ENCODE data around the gene WBP11.

Gene WBP11

DNA sequence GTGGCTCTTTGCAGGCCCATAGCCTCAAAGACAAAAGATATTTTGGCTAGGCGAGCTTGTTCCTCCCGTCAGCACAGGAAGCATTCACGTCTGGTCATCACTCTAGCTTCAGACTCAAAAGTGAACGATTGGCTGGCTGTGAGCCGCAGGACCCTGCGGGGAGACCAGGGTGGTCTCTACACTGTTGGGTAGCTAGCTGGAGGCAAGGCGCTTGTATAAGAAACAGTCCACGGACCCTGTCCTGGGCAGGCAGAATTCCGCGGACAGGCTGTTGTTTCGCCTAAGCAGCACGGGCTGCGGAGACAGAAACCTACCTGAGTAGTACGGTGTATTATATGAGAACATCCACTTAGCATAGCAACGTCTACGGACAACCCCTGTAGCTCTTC, 29.6 kb downstream of the WBP11 start:
- Histone ChIP-seq H3K27me3 (ENCODE audit: low read length) (no peaks in the 10 kb centered on the region), H3K4me3 (ENCODE audit: insufficient read depth, low read length, poor library complexity, severe bottlenecking) (peak overlapping the region; percentile 54), H3F3A (ENCODE audit: insufficient read depth) (peaks cover 43% of the 10 kb centered on the region), H3K36me3 (ENCODE audit: low read length) (no peaks in the 10 kb centered on the region), H4K20me1 (ENCODE audit: low read depth, low read length) (no peaks in the 10 kb centered on the region), H2AFZ (ENCODE audit: low read depth, low read length, severe bottlenecking) (peak overlapping the region; percentile 75), H3K9me3 (ENCODE audit: insufficient read depth, low read length) (no peaks in the 10 kb centered on the region), H3K79me2 (ENCODE audit: insufficient read depth, low read length) (peaks cover 10% of the 10 kb centered on the region), H3K9ac (ENCODE audit: low read length) (peak overlapping the region; percentile 55), H3K4me2 (ENCODE audit: low read depth, low read length, poor library complexity, severe bottlenecking) (peak overlapping the region; percentile 60), H3K9me2 (replicated peaks; ENCODE audit: insufficient read depth, low read length) (no peaks in the 10 kb centered on the region), H3K27ac (ENCODE audit: low read depth, low read length) (peak overlapping the region; percentile 61)
- TF ChIP-seq, protein P1, sequence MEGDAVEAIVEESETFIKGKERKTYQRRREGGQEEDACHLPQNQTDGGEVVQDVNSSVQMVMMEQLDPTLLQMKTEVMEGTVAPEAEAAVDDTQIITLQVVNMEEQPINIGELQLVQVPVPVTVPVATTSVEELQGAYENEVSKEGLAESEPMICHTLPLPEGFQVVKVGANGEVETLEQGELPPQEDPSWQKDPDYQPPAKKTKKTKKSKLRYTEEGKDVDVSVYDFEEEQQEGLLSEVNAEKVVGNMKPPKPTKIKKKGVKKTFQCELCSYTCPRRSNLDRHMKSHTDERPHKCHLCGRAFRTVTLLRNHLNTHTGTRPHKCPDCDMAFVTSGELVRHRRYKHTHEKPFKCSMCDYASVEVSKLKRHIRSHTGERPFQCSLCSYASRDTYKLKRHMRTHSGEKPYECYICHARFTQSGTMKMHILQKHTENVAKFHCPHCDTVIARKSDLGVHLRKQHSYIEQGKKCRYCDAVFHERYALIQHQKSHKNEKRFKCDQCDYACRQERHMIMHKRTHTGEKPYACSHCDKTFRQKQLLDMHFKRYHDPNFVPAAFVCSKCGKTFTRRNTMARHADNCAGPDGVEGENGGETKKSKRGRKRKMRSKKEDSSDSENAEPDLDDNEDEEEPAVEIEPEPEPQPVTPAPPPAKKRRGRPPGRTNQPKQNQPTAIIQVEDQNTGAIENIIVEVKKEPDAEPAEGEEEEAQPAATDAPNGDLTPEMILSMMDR (IDR thresholded peaks at IDR 0.05; ENCODE audit: insufficient read depth, low read length, poor library complexity, severe bottlenecking): no peak
- TF ChIP-seq EZH2phosphoT487 (conservative IDR thresholded peaks at IDR 0.05; ENCODE audit: low read length): no peak

DNA sequence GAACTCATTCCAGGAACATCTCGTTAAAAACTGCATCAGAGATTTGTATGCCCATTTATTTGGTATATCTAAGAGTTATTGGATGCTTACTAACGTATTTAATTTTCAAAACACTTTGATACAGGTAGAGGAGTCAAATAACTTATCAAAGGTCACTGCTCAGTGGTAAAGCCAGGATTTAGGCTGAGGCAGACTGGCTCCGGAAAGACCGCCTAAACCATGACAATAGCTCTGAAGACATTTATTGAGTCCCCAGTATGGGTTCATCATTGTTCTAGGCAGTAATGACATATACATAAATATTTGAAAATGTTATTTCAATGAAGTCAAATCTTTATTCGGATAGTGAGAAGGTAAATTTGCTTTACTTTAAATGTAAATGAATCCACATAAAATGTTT, 30.3 kb downstream of the WBP11 start:
- Histone ChIP-seq H3K36me3 (ENCODE audit: low read length) (0 out of 2 replicates have a peak, but pooled peaks cover 6% of the 10 kb centered on the region), H3K79me2 (ENCODE audit: insufficient read depth, low read length) (peaks cover 18% of the 10 kb centered on the region), H3K9ac (ENCODE audit: low read length) (peak overlapping the region; percentile 55), H2AFZ (ENCODE audit: low read depth, low read length, severe bottlenecking) (no peak overlapping the region), H3K4me3 (ENCODE audit: insufficient read depth, low read length, poor library complexity, severe bottlenecking) (peak overlapping the region; percentile 54), H3K27ac (ENCODE audit: low read depth, low read length) (peak overlapping the region; percentile 61; the same call in 1 of the 2 replicates), H3K4me2 (ENCODE audit: low read depth, low read length, poor library complexity, severe bottlenecking) (peak overlapping the region; percentile 60), H4K20me1 (ENCODE audit: low read depth, low read length) (no peaks in the 10 kb centered on the region), H3F3A (ENCODE audit: insufficient read depth) (peaks cover 50% of the 10 kb centered on the region), H3K27me3 (ENCODE audit: low read length) (no peaks in the 10 kb centered on the region), H3K9me3 (ENCODE audit: insufficient read depth, low read length) (no peaks in the 10 kb centered on the region), H3K9me2 (replicated peaks; ENCODE audit: insufficient read depth, low read length) (no peaks in the 10 kb centered on the region)
- TF ChIP-seq, protein P1 (IDR thresholded peaks at IDR 0.05; ENCODE audit: insufficient read depth, low read length, poor library complexity, severe bottlenecking): no peak
- TF ChIP-seq EZH2phosphoT487 (conservative IDR thresholded peaks at IDR 0.05; ENCODE audit: low read length): no peak

DNA sequence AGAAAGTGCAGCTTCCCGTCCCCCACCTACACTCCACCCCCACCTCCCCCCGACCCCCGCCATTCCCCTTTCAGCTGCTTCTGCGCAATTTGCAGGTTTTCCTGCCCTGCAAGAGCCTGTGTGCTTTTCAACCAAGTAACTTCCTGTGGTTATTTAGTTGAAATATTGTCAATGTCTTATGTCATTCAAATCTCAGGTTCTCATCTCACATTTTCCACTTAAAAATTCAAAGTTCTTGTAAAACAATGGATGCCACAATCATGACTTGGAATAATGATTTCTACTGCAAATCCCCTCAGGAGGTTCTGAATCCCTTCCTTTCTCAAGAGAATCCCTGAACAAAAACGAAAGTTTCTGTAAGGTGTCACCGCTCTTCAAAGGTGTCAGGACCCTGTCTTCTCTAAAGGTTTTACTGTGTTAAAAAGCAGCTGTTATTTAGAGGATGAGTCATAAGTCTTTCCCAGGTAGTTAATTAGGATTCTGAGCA, 31.6 kb downstream of the WBP11 start:
- Histone ChIP-seq H3K79me2 (ENCODE audit: insufficient read depth, low read length) (peaks cover 24% of the 10 kb centered on the region), H3K27ac (ENCODE audit: low read depth, low read length) (peak overlapping the region; percentile 94), H4K20me1 (ENCODE audit: low read depth, low read length) (no peaks in the 10 kb centered on the region), H2AFZ (ENCODE audit: low read depth, low read length, severe bottlenecking) (peak overlapping the region; percentile 68), H3K27me3 (ENCODE audit: low read length) (no peaks in the 10 kb centered on the region), H3K9me3 (ENCODE audit: insufficient read depth, low read length) (no peaks in the 10 kb centered on the region), H3K4me2 (ENCODE audit: low read depth, low read length, poor library complexity, severe bottlenecking) (peak overlapping the region; percentile 91), H3K9me2 (replicated peaks; ENCODE audit: insufficient read depth, low read length) (no peaks in the 10 kb centered on the region), H3K9ac (ENCODE audit: low read length) (peak overlapping the region; percentile 75), H3K36me3 (ENCODE audit: low read length) (peaks cover 17% of the 10 kb centered on the region; the same call in 1 of the 2 replicates), H3F3A (ENCODE audit: insufficient read depth) (peaks cover 62% of the 10 kb centered on the region), H3K4me3 (ENCODE audit: insufficient read depth, low read length, poor library complexity, severe bottlenecking) (peak overlapping the region; percentile 76)
- TF ChIP-seq EZH2phosphoT487 (conservative IDR thresholded peaks at IDR 0.05; ENCODE audit: low read length): no peak
- TF ChIP-seq, protein P1 (IDR thresholded peaks at IDR 0.05; ENCODE audit: insufficient read depth, low read length, poor library complexity, severe bottlenecking): no peak
